PC-3 (cell line): ENCODE measurements around the gene ADAM12.

Source experiments
- CTCF ChIP-seq: fragments of 300-600 bp; sonication (generic); conservative IDR thresholded peaks from 2 replicates; pipeline ENCODE4 v1.5.1; 2017; ENCODE audit warnings: antibody characterized with exemption, low read depth, mild to moderate bottlenecking, low read length
- EZH2 ChIP-seq: fragments of 300-600 bp; sonication (generic); IDR thresholded peaks from one replicate; pipeline ENCODE4 v1.6.1; 2017; ENCODE audit warnings: antibody characterized with exemption, mild to moderate bottlenecking, low read length; ENCODE audit not compliant: unreplicated experiment

DNA sequence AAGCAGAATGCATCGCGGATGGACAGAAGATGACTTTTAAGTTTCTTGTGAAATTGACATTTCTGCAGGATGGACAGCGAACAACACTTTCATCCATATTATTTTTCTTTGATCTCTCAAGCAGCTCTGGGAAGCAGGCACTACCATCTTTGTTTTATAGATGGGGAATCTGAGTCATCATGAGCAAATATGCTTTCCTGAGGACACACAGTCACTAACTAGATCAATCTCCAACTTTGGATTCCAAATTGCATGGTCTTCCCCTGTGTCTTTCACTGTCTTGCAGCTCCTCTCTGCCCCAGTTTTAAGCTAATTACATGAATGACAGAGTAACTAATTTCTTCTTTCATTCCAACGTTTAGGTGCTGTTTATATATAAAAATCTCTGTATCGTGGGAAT, 201.5 kb downstream of the ADAM12 start:
- no peak for TF ChIP-seq EZH2
- no peak for TF ChIP-seq CTCF
